ENCODE results near the gene PLBD1.
A peak's percentile ranks its signal among the peaks of the same experiment; 100 is the strongest.

Gene PLBD1, protein sequence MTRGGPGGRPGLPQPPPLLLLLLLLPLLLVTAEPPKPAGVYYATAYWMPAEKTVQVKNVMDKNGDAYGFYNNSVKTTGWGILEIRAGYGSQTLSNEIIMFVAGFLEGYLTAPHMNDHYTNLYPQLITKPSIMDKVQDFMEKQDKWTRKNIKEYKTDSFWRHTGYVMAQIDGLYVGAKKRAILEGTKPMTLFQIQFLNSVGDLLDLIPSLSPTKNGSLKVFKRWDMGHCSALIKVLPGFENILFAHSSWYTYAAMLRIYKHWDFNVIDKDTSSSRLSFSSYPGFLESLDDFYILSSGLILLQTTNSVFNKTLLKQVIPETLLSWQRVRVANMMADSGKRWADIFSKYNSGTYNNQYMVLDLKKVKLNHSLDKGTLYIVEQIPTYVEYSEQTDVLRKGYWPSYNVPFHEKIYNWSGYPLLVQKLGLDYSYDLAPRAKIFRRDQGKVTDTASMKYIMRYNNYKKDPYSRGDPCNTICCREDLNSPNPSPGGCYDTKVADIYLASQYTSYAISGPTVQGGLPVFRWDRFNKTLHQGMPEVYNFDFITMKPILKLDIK

DNA sequence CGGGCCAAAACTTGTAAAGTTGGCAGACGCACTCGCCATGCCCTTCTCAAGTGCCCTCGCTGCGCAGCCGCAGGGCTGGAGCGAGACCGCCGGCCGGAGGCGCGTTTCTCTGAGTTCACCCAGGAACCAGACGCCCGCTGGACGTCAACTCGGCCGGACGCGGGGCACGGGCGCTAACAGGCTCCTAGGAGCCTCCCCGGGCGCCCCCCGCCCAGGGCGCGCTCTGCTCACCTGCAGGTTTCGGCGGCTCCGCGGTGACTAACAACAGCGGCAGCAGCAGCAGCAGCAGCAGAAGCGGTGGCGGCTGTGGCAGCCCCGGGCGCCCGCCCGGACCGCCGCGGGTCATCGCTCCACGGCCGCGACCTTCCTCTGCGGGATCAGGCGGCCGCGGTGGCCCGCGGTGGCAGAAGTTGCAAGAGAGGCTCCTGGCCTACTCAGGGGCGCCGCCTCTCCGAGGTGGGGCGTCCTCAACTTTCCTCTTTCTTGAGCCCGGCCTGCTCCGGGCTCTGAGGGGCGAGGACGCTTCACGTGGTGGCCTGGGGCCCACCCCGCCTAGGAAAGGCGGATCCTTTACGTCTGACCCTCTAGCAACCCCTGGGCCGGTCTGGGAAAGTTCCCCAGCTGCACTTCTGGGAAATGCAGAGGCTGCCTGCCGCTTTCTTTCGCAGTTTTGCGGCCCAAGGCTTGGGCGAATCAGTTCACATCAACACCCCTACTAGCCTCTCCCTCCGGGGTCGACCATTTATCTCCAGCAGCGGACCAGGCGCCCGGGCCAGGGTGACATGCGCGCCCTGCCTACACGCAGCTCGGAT lies at the start of gene PLBD1:
Gene PLBD1, minus strand, starts transcription at position 533 of the 812 bp plus-strand sequence. Its CDS starts 187 bp downstream, at position 346.
- DNase-seq (ENCODE audit: low read depth): no peak

DNA sequence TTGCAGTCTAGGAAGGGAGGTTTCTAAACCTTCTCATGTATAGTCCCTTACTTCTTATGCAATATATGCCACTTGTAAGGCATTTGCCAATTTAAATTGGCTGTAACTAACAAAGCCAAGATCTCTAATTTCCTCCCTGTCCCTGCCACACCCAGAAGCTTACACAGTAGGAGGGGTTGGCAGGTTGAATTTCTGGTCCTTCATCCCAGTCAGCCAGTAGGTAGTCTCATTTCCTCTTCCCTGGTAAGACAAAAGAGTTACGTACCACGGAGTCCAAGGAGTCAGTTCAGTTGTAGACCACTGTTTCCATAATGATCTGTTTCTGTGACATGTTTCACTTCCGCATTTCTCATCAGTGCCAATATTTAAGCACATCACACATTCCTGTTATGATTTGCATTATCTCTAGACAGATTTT lies 47.0 kb upstream of the PLBD1 start:
- H3K4me3 ChIP-seq (ENCODE audit: low read depth, low read length): no peak overlapping the region
- DNase-seq (ENCODE audit: low read depth): no peak

More for the DNA sequence above, at the start of gene PLBD1:
- peak within 1 kb of the TSS; percentile 51 for H3K4me3 ChIP-seq (ENCODE audit: low read depth, low read length)

DNA sequence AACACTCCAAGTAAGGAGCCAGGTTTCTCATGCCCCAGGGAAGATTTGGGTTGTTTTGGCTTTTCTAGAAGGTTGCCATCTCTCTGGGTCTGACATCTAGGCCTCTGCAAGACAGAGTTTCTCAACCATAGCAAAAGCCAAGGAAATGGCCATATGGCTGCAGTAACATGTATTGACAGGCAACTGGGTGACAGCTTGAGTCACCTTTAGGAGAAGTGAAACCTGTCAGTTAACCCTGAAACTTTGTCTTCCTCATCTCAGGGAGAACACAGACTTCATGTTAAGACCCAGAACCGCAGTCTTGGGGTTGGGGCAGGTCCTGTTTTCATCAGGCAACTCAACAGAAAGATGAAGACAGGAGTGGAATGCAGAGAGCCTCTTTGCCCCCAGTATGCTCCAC lies 46.0 kb upstream of the PLBD1 start:
- H3K4me3 ChIP-seq (ENCODE audit: low read depth, low read length): no peak overlapping the region
- no peak for DNase-seq (ENCODE audit: low read depth)

DNA sequence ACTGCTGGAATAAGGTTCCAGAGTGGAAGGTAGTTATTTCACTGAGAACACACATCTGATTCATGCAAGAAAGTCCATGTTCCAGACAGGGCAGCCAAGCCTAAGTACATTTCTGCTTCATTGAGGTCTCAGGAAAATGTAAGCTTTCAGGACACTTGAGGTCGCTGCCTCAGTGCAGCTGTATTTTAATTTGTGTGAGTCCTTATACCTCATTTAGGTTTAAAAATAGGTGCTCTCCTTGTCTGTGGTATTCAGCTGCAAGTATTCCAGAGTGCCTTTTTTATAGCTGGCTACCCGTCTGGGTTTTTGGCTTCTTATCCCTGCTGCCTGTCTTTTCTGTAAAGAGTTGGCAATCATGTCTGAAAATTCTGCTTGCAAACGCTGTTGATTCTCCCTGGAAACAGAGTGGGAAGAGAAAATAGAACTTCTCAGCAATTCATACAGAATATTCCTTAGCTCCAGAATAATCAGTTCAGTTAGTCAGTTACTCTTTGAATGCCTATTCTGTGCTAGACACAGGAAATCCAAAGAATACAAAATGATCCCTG lies 45.3 kb upstream of the PLBD1 start:
- DNase-seq (ENCODE audit: low read depth): no peak
- H3K4me3 ChIP-seq (ENCODE audit: low read depth, low read length): no peak overlapping the region

DNA sequence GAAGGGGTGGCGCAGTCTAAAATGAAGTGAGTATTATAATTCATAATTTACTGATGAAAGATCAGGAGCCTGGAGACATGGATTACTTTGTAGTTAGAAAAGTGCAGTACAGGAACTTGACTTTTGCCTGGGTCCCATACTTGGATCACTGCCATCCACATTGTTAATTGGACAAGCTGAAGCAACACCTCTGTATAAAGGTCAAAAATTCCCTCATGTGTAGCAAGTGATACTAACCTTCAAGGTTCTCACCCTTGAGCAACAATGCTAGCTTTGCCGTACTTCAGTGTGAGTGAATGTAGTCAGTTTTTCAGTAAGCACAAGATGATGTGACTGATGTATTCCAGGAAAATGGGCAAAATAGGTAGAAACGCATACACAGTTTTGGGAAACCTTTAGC lies 44.6 kb upstream of the PLBD1 start:
- DNase-seq (ENCODE audit: low read depth): no peak
- no peak overlapping the region for H3K4me3 ChIP-seq (ENCODE audit: low read depth, low read length)

DNA sequence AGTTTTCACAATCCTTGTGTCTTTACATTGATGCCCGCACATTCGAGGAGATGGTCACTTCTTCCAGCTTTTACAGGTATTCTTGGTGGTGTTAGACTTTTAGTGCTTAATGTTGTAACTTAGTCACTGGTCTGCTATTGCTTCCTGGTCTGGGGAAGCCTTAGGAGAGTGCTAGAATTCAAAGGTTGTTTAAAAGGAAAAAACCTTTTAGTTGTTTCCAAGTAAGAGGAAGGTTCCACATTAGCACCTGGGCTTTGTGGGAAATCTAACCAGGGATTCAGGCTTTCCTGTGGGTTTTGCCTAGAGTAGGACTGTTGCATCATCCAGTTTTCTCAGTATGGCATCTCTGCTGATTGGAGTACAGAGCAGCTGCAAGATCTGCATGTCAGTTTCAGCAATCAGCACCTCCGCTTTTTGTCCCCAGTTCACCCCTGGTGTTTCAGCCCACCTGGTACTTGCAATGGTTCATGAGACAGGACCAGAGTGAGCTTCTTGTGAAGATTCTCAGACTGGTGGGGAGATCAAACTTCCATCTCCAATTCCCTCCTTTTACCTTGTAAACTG lies 44.0 kb upstream of the PLBD1 start:
- H3K4me3 ChIP-seq (ENCODE audit: low read depth, low read length): no peak overlapping the region
- DNase-seq (ENCODE audit: low read depth): no peak

DNA sequence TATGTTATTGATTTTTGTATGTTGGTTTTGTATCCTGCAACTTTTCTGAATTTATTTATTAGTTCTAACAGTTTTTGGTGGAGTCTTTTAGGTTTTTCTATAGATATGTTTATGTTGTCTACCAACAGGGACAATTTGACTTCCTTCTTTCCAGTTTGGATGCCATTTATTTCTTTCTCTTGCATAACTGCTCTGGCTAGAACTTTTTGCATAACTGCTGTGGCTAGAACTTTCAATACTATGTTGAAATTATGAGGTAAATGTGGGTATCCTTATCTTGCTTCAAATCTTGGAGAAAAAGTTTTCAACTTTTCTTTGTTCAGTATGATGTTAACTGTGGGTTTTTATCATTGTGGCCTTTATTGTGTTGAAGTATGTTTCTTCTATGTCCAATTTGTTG lies 39.9 kb upstream of the PLBD1 start:
- H3K4me3 ChIP-seq (ENCODE audit: low read depth, low read length): no peak overlapping the region
- DNase-seq (ENCODE audit: low read depth): no peak

DNA sequence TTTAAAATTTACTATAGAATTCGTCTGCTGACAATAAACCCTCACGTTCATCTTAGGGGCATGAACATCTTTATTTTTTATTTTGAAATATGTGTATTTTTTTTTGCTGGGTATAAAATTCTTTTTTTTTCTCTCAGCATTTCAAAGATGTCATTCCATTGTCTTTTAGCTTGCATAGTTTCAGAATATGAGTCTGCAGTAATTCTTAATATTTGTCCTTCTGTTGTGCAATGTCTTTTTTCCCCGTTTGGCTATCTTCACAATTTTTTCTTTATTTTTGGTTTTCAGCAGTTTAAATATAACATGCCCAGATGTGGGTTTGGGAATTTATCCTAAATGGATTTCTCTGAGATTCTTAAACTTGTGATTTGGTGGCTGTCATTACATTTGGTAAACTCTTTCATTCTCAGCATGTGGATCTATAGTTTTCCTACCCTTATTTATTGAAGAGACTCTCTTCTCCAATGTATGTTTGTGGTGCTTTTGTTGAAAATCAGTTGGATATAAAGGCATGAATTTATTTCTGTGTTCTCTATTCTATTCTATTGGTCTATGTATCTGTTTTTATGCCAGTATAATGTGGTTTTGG lies 37.8 kb upstream of the PLBD1 start:
- H3K4me3 ChIP-seq (ENCODE audit: low read depth, low read length): no peak overlapping the region
- DNase-seq (ENCODE audit: low read depth): no peak

DNA sequence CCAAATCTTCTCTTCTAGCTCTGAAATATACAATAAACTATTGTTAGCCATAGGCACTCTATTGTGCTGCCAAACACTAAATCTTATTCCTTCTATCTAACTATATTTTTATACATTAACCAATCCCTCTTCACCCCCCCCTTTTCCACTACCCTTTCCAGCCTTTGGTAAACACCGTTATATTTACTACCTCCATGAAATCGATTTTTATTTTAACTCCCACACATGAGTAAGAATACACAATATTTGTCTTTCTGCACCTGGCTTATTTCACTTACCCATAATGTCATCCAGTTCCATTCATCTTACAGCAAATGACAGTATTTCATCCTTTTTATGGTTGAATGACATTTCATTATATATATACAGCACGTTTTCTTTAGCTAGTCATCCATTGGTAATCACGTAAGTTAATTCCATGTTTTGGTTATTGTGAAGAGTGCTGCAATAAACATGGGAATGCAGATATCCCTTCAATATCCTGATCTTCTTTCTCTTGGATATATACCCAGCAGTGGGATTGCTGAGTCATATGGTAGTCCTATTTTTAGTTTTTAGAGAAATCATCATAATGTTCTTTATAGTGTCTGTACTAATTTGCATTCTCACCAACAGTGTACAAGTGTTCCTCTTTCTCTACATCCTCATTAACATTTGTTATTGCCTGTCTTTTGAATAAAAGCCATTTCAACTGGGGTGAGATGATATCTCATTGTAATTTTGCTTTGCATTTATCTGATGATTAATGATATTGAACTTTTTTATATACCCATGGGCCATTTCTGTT lies 34.2 kb upstream of the PLBD1 start:
- no peak overlapping the region for H3K4me3 ChIP-seq (ENCODE audit: low read depth, low read length)
- no peak for DNase-seq (ENCODE audit: low read depth)

DNA sequence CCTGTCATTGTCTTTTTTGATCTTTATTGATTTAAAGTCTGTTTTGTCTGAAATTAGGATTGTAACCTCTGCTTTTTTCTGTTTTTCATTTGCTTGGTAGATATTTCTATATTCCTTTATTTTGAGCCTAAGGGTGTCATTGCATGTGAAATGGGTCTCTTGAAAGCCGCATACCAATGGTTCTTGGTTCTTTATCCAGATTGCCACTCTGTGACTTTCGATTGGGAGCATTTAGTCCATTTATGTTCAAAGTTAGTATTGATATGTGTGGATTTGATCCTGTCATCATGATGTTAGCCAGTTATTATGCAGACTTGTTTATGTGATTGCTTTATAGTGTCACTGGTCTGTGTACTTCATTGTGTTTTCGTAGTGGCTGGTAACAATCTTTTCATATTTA lies 29.8 kb upstream of the PLBD1 start:
- no peak overlapping the region for H3K4me3 ChIP-seq (ENCODE audit: low read depth, low read length)
- DNase-seq (ENCODE audit: low read depth): no peak

DNA sequence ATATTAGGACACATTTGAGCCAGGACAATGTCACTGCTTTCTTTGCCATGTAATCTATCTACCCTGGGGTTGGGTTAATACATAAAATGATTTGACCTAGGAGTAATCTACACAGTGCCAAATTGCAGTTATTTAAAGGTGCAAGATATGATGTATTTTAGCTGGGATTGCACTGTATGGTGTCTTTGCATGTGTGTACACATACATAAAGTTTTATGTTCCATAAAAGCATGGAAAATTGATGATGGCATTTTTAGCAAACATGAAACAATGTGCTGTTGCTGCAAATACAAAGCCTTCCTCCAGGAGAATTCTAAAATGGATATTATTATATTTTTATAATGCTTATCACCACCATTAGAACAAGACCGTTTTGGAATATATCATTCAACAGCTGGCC lies 24.0 kb upstream of the PLBD1 start:
- H3K4me3 ChIP-seq (ENCODE audit: low read depth, low read length): no peak overlapping the region
- DNase-seq (ENCODE audit: low read depth): no peak

DNA sequence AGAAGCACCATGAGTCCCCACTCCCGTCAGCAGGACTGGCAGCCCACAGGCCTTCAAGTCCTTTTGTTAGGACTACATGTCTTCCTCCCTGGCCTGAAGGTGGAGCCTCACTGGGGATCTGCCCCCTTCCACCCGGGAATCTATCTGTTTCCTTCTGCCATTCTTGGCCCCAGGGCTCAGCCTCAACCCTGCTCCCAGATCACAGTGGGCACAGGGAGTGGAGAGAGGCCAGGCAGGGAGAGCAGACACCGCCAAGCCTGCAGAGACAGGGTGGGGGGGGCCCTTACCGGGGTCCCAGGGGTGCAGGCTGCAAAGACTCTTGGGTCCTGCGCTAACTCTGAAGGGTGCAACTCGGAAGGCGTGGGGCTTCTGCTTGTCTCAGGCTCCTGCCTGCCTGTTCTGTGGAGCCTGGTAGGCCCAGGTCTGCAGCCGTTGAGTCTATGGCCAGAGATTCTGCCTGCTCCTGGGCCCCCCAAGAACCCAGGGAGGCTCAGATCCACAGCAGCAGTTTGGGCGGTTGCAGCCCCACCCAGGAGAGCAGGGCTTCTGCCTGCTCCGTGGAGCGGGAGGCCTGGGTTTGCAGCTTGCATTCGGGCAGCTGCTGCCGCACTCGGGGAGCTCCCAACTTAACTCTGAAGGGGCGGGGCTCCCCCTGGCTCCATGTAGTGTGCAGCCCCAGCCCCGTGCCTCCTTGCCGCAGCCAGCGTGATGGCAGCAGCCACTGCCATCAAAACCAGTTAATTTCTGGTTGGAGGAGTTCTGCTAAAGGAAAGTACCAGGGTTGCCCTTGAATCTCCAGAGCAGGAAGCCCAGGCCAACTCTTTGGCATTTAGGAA lies 21.7 kb upstream of the PLBD1 start:
- no peak overlapping the region for H3K4me3 ChIP-seq (ENCODE audit: low read depth, low read length)
- DNase-seq (ENCODE audit: low read depth): no peak

DNA sequence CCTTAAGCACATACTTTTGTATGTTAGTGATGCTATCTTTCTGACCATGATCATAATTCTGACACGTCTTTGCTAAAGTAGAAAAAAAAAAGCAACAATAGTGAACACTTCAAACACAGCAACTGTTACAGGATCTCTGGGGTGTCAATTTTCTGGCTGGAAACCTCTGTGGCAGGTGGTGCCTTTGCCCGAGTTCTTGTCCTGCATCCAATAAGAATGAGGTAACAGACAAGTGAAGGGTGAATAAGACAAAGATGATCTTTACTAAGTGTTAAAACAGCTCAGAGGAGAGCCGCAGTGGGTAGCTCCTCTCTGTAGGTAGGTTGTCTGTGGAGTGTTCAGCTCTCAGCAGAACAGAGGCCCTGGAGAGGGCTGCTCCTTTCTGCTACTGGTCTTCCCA lies 20.9 kb upstream of the PLBD1 start:
- DNase-seq (ENCODE audit: low read depth): no peak
- H3K4me3 ChIP-seq (ENCODE audit: low read depth, low read length): no peak overlapping the region

DNA sequence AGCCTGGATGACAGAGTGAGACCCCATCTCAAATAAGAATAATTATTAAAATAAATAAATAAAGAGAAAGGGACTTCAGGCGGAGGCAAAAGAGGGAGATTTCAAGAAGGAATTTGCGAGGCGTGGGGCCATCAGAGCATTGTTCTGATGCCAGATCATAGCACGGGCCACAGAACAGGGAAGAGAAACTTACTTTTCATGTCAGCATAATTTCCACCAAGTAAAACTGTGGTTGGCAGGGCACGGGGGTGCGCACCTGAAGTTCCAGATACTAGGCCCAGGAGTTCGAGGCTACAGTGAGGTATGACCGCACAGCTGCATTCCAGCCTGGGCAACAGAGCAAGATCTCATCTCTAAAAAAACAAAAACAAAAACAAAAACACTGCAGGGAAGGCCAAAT lies 11.0 kb upstream of the PLBD1 start:
- no peak overlapping the region for H3K4me3 ChIP-seq (ENCODE audit: low read depth, low read length)
- DNase-seq (ENCODE audit: low read depth): no peak

DNA sequence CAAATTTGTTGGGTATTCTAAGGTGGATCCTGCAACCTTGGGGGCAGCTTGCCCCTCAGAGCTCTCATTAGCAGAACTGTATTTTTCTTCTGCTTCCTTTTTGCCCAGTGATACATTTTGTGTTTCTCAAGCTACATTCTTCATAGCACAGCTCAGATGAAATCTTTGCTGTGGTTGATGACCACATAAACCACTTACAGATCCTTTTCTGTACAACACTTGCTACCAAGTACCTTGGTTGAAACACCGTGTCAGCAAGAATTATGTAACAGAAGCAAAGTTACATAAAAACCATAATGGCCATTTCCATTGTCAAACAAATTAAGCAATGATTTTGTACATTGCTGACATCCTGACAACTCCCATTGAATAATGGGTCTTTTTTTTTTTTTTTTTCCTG lies 9.7 kb upstream of the PLBD1 start:
- no peak for DNase-seq (ENCODE audit: low read depth)

DNA sequence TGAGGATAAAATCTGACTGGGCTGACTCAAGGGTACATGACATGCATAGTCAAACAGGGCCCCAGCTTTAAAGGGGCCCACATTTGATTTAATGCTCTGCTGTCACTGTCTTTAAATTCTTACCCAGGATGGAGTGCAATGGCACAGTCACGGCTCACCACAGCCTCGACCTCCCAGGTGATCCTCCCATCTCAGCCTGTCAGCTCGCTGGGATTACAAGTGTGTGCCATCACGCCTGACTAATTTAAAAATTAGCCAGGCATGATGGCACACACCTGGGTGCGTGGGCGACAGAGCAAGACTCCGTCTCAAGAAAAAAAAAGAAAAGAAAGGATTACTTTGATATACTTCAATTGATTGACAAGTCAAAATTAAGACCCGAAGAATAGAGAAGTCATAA lies 9.2 kb upstream of the PLBD1 start:
- no peak for DNase-seq (ENCODE audit: low read depth)
- no peak overlapping the region for H3K4me3 ChIP-seq (ENCODE audit: low read depth, low read length)

More for the DNA sequence above, 9.7 kb upstream of the PLBD1 start:
- no peak overlapping the region for H3K4me3 ChIP-seq (ENCODE audit: low read depth, low read length)

DNA sequence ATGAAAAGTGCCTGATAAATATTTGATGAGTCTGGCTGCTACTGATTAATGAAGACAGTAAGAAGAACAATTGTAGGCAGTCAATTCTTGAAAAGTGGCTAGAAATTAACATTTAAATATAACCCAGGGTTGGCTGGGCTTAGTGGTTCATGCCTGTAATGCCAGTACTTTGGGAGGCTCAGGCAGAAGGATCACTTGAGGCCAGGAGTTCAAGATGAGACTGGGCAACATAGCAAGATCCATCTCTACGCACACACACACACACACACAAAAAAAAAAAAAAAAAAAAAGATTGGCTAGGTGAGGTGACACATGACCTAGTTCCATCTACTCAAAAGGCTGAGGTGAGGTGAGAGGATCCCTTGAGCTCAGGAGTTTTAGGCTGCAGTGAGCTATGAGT lies 7.9 kb upstream of the PLBD1 start:
- DNase-seq (ENCODE audit: low read depth): no peak
- H3K4me3 ChIP-seq (ENCODE audit: low read depth, low read length): no peak overlapping the region

DNA sequence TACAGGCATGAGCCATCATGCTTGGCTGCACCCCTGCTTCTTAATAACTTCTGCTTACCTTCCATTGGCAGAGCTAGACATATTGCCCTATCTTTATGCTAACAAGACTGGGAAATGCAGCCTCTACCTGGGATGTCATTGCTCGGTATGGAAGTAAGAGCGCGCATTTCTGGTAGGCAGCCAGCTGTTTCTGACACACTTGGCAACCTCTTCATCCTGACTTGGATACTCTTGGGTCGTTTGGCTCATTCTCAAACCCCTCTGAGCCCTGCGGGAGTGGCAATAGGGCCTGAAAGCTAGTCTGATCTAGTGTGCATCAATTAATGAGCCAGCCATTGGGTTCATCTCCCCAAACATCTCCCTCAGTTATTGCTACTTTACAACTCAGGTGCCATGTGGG lies 5.4 kb upstream of the PLBD1 start:
- no peak overlapping the region for H3K4me3 ChIP-seq (ENCODE audit: low read depth, low read length)
- DNase-seq (ENCODE audit: low read depth): no peak
